Adrenal gland (tissue), 12 donors: Measurements from ENCODE around the gene GMPPA. TPM values are rescaled to one million over a fixed set of nuclear protein-coding genes. Genes with fewer than 3 reads are reported as not detected.

Experiments
- DNase-seq, 7 donors: peaks; one replicate each; pipeline ENCODE4 v3.0.0-alpha.2; 2019 to 2020
- H3K27ac ChIP-seq, 5 donors: fragments of 200-600 bp; sonication (generic) in 4 of 5; 1 replicate in 3 of 5; 2 replicates in 2 of 5; pipeline versions ENCODE4 v1.5.1 to v1.8.0; 2016 to 2020; ENCODE audit warnings: mild to moderate bottlenecking in 1 of 5
- H3K27me3 ChIP-seq: fragments of 200-600 bp; 2 replicates; pipeline ENCODE4 v1.8.0; 2021
- H3K36me3 ChIP-seq, 2 donors: fragments of 200-600 bp; replicated peaks in 1 of 2; 1 replicate in 1 of 2; 2 replicates in 1 of 2; pipeline versions ENCODE4 v1.5.1 to v1.8.0; 2018 to 2022
- H3K4me1 ChIP-seq, 2 donors: fragments of 200-600 bp; replicated peaks in 1 of 2; 1 replicate in 1 of 2; 2 replicates in 1 of 2; pipeline versions ENCODE4 v1.5.1 to v1.8.0; 2018 to 2021
- H3K4me3 ChIP-seq, 4 donors: fragments of 200-600 bp; sonication (generic) in 3 of 4; one replicate each; pipeline ENCODE4 v1.5.1; 2016 to 2018
- H3K9me3 ChIP-seq, 3 donors: fragments of 200-600 bp; sonication (generic) in 1 of 3; replicated peaks in 1 of 3; 1 replicate in 2 of 3; 2 replicates in 1 of 3; pipeline versions ENCODE4 v1.5.1 to v1.8.0; 2016 to 2021
- POLR2A ChIP-seq, 2 donors: fragments of 450-650 bp; IDR thresholded peaks; one replicate each; pipeline ENCODE4 v1.6.1; 2017; ENCODE audit warnings: antibody characterized with exemption in 2 of 2, mild to moderate bottlenecking in 2 of 2, moderate library complexity in 1 of 2
- WGBS, 4 donors: extraction: QIAGEN DNeasy Blood & Tissue Kit in 2 of 4; methylation state at CpG; one replicate each; pipeline versions ENCODE4 v1.1.5 to v1.1.7; 2013 to 2017; 5-methylcytosine and 5-hydroxymethylcytosine counted together
- intact Hi-C, 2 donors: fragments of 100-400 bp; cut with DNase I; formaldehyde crosslinking; loops; one replicate each; pipeline versions ENCODE4 v1.14.1 to v1.15.0; 2022 to 2023
- polyA plus RNA-seq, 3 donors: library from polyadenylated mRNA; stranded (reverse); fragments of 200-250 nt in 2 of 3; fragments of 350-450 nt in 1 of 3; fragmentation: Illumina TruSeq in 1 of 3; extraction: RNeasy Lipid Tissue Mini Kit (QIAGEN cat#74804) in 1 of 3; gene quantifications; one replicate each; pipeline ENCODE4 v1.2.3, GENCODE V29; 2013 to 2014
- total RNA-seq, 9 donors: library from RNA; depleted of rRNA in 4 of 9; stranded (reverse); fragments of >200 nt in 4 of 9; fragments of 120-200 nt in 1 of 9; fragmentation: NEBNext Ultra II Directional in 1 of 9; extraction: Animal tissue kit (Norgen Biotek cat#: 25700) in 1 of 9; gene quantifications; one replicate each; pipeline versions ENCODE4 v1.1.0 to v1.2.4, GENCODE V29; 2013 to 2023
- TF ChIP-seq, protein P1 (sequence below), 6 experiments: fragments of 450-650 bp in 4 of 6; fragments of 200-600 bp in 2 of 6; sonication (generic) in 1 of 6; IDR thresholded peaks; 1 replicate in 5 of 6; 2 replicates in 1 of 6; pipeline versions ENCODE4 v1.5.1 to v1.8.0; 2016 to 2021; ENCODE audit warnings: antibody characterized with exemption in 6 of 6, mild to moderate bottlenecking in 2 of 6, moderate library complexity in 1 of 6
- donor health status: healthy with polysubstance abuse.
- donor health status: Bipolar disorder and iron deficiency.
- donor health status: DM: yes; HTN: yes; CAD: no.
- donor health status: DM: no; HTN: no; CAD: no.
- donor health status: DM: no; HTN: no; CAD: no.
- donor health status: DM: yes; HTN: yes; CAD: no.

Gene GMPPA
- total and polyA plus RNA-seq, 12 donors = 23.0 to 72.2 (median 35.3) TPM

DNA sequence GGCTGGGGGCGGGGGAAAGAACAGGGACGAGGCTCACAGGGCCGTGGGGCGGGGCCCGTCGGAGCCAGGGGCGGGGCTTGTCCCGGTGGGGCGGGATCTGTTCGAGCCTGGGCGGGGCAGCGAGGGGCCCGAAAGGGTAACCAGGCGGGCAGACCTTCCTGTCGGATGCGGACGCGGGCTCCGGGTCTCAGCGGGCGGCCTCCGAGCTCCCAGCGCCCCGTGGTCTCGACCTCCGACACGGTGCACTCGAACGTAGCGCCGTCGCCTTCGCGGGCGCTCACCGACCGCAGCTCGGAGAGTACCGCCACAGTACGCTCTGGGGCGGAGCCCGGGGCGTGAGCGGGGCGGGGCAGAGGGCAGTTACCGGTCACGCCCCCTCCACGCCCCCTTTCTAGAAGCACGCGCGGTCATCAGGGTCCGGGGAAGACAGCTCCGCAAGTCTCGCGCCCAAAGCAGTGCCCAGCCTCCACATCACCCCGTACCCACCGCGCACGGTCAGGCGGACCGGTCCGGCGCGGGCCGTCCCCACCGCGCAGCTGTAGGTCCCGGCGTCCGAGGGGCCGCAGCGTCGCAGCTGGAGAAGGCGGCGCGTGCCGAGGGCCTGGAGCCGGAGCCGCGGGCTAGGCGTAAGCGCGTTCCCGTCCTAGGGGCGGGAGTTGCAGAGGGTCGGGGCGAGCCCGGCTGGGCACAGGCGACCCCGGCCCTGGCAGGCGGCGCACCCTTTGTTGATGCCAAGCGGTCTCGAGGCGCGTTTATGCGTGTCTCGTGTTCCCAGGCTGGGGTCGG, 53.9 kb downstream of the GMPPA start:
- WGBS, 4 donors = 1% methylated on average over 30 to 99 of the region's 99 CpGs
- peak; percentile 77 to 95 (median 91) for DNase-seq
- no peaks in the 10 kb centered on the region for H3K9me3 ChIP-seq
- no peaks in the 10 kb centered on the region for H3K27me3 ChIP-seq
- H3K36me3 ChIP-seq = no peaks in the 10 kb centered on the region
- H3K4me3 ChIP-seq = peak overlapping the region in 2 of 4 donors; percentile 61 to 62
- TF ChIP-seq, protein P1, sequence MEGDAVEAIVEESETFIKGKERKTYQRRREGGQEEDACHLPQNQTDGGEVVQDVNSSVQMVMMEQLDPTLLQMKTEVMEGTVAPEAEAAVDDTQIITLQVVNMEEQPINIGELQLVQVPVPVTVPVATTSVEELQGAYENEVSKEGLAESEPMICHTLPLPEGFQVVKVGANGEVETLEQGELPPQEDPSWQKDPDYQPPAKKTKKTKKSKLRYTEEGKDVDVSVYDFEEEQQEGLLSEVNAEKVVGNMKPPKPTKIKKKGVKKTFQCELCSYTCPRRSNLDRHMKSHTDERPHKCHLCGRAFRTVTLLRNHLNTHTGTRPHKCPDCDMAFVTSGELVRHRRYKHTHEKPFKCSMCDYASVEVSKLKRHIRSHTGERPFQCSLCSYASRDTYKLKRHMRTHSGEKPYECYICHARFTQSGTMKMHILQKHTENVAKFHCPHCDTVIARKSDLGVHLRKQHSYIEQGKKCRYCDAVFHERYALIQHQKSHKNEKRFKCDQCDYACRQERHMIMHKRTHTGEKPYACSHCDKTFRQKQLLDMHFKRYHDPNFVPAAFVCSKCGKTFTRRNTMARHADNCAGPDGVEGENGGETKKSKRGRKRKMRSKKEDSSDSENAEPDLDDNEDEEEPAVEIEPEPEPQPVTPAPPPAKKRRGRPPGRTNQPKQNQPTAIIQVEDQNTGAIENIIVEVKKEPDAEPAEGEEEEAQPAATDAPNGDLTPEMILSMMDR (IDR thresholded peaks at IDR 0.05) = no peak
- TF ChIP-seq POLR2A (IDR thresholded peaks at IDR 0.05) = peak in 1 of 2 donors; percentile 34
- H3K27ac ChIP-seq = peak overlapping the region in 2 of 5 donors; percentile 76 to 84
- H3K4me1 ChIP-seq = peaks cover 14 to 16% of the 10 kb centered on the region in 2 donors
- intact Hi-C loops = no loop called here

DNA sequence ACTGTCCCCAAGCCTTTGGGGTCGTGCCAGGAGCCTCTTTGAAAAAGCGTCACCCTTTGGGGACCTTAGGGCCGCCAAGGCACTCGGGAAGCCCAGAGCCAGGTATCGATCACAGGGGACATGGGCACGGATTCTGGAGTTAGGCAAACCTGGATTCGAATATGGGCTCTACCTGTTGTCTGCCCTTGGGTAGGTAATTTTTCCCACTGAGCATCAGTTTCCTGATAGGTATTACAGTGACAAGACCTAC, 54.4 kb downstream of the GMPPA start:
- no peak for DNase-seq
- H3K4me1 ChIP-seq = peaks cover 14 to 16% of the 10 kb centered on the region in 2 donors
- H3K27me3 ChIP-seq = no peaks in the 10 kb centered on the region
- intact Hi-C loops = no loop called here
- H3K36me3 ChIP-seq = no peaks in the 10 kb centered on the region
- H3K9me3 ChIP-seq = no peaks in the 10 kb centered on the region
- peak overlapping the region in 2 of 4 donors; percentile 61 to 62 for H3K4me3 ChIP-seq
- 17 to 29% (median 20%) methylated on average over 6 to 7 of the region's 7 CpGs for WGBS, 4 donors
- TF ChIP-seq POLR2A (IDR thresholded peaks at IDR 0.05) = no peak
- TF ChIP-seq, protein P1 (IDR thresholded peaks at IDR 0.05) = no peak
- peak overlapping the region in 1 of 5 donors; percentile 76 for H3K27ac ChIP-seq

DNA sequence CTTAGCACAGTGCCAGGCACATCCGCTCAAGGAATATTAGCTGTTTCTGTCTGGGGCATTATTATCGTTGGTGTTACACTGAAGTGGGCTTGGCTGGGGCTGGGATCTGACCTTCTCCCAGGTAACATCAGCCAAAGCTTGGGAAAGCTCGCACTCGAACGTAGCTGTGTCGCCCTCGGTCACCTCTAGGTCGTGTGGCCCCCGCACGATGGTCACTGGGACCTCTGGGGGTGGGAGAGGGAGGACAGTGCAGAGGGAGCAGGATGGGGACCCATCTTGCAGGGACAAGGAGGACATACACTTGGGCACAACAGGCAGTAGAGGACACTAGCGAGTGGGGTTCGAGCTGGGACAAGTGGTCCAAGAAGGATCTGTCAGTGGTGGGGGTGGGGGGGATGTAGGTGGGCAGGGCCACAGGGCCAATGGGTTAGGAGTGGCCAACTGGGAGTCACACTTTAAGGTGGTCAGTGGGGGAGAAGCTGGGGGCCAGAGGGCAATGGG, 54.8 kb downstream of the GMPPA start:
- Histone ChIP-seq H3K27ac (no peak overlapping the region), H3K4me3 (no peak overlapping the region), H3K27me3 (no peaks in the 10 kb centered on the region), H3K36me3 (no peaks in the 10 kb centered on the region), H3K9me3 (no peaks in the 10 kb centered on the region), H3K4me1 (peaks cover 14 to 16% of the 10 kb centered on the region in 2 donors)
- WGBS, 4 donors = 70 to 85% (median 79%) methylated on average over 7 to 12 of the region's 12 CpGs
- TF ChIP-seq, protein P1 (IDR thresholded peaks at IDR 0.05) = no peak
- no peak for TF ChIP-seq POLR2A (IDR thresholded peaks at IDR 0.05)
- no peak for DNase-seq
- intact Hi-C loops = no loop called here

DNA sequence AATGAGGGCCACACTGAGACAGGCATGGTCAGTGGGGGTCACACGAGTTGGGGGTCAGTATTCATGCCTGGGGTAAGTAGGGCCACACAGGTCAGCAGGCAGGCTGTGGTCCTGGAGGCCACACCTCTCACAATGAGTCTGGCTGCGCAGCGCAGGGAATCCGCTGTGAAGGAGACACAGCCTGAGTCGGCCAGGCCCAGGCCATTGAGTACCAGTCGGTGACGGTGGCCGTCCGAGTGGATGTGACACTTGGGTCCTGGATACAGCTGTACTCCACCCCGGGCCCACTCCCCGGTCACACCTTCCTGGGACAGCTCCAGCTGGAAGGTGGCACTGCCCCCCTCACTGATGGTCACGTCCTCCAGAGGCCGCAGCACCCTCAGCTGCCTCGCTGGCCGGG, 55.7 kb downstream of the GMPPA start:
- TF ChIP-seq, protein P1 (IDR thresholded peaks at IDR 0.05) = no peak
- TF ChIP-seq POLR2A (IDR thresholded peaks at IDR 0.05) = no peak
- Histone ChIP-seq H3K27ac (no peak overlapping the region), H3K27me3 (no peaks in the 10 kb centered on the region), H3K36me3 (no peaks in the 10 kb centered on the region), H3K9me3 (no peaks in the 10 kb centered on the region), H3K4me1 (peaks cover 14 to 16% of the 10 kb centered on the region in 2 donors), H3K4me3 (no peak overlapping the region)
- intact Hi-C loops = no loop called here
- WGBS, 4 donors = 40 to 96% (median 89%) methylated on average over 1 to 15 of the region's 15 CpGs
- DNase-seq = no peak
